Measurements from ENCODE around the gene SP140.
"Not testable (repeated sequence)": the region's sequence is repeated elsewhere in the genome, so short reads cannot be mapped to it uniquely, and the experiment has no call there.

The SP140 gene

GRCh38 chr2:230209422-230210051, 16.0 kb upstream of the SP140 start:
- H3K27me3 ChIP-seq (ENCODE audit: control insufficient read depth, insufficient read depth, low read length) = no peaks in the 10 kb centered on the region
- H3K4me1 ChIP-seq (ENCODE audit: control insufficient read depth, low read depth, low read length) = no peaks in the 10 kb centered on the region
- no peaks in the 10 kb centered on the region for H3K9me3 ChIP-seq (ENCODE audit: control insufficient read depth, low read depth, low read length)
- H3K27ac ChIP-seq (ENCODE audit: low read length) = no peak overlapping the region
- no peak overlapping the region for H3K4me3 ChIP-seq (ENCODE audit: low read length)
- no peaks in the 10 kb centered on the region for H3K36me3 ChIP-seq (ENCODE audit: control insufficient read depth, low read depth, low read length)
- H3K9ac ChIP-seq (ENCODE audit: low read length) = no peak overlapping the region

- H3K36me3 ChIP-seq (ENCODE audit: control insufficient read depth, low read depth, low read length) = no peaks in the 10 kb centered on the region
- no peak overlapping the region for H3K4me3 ChIP-seq (ENCODE audit: low read length)
- no peak overlapping the region for H3K9ac ChIP-seq (ENCODE audit: low read length)
- H3K27me3 ChIP-seq (ENCODE audit: control insufficient read depth, insufficient read depth, low read length) = no peaks in the 10 kb centered on the region
- peaks cover 5% of the 10 kb centered on the region for H3K4me1 ChIP-seq (ENCODE audit: control insufficient read depth, low read depth, low read length)
- H3K27ac ChIP-seq (ENCODE audit: low read length) = no peak overlapping the region
- no peaks in the 10 kb centered on the region for H3K9me3 ChIP-seq (ENCODE audit: control insufficient read depth, low read depth, low read length)
These were observed 9.0 kb upstream of the SP140 start for GRCh38 chr2:230216489-230216888.

GRCh38 chr2:230217424-230217823, 8.1 kb upstream of the SP140 start:
- Histone ChIP-seq H3K9me3 (ENCODE audit: control insufficient read depth, low read depth, low read length) (no peaks in the 10 kb centered on the region), H3K27me3 (ENCODE audit: control insufficient read depth, insufficient read depth, low read length) (no peaks in the 10 kb centered on the region), H3K27ac (ENCODE audit: low read length) (no peak overlapping the region), H3K4me1 (ENCODE audit: control insufficient read depth, low read depth, low read length) (peaks cover 5% of the 10 kb centered on the region), H3K9ac (ENCODE audit: low read length) (no peak overlapping the region), H3K4me3 (ENCODE audit: low read length) (no peak overlapping the region), H3K36me3 (ENCODE audit: control insufficient read depth, low read depth, low read length) (no peaks in the 10 kb centered on the region)

GRCh38 chr2:230218421-230218820, 7.1 kb upstream of the SP140 start:
- H3K9me3 ChIP-seq (ENCODE audit: control insufficient read depth, low read depth, low read length) = no peaks in the 10 kb centered on the region
- no peaks in the 10 kb centered on the region for H3K27me3 ChIP-seq (ENCODE audit: control insufficient read depth, insufficient read depth, low read length)
- H3K27ac ChIP-seq (ENCODE audit: low read length) = no peak overlapping the region
- H3K9ac ChIP-seq (ENCODE audit: low read length) = no peak overlapping the region
- H3K4me1 ChIP-seq (ENCODE audit: control insufficient read depth, low read depth, low read length) = peaks cover 5% of the 10 kb centered on the region
- H3K36me3 ChIP-seq (ENCODE audit: control insufficient read depth, low read depth, low read length) = no peaks in the 10 kb centered on the region
- H3K4me3 ChIP-seq (ENCODE audit: low read length) = no peak overlapping the region

- H3K27me3 ChIP-seq (ENCODE audit: control insufficient read depth, insufficient read depth, low read length) = no peaks in the 10 kb centered on the region
- H3K27ac ChIP-seq (ENCODE audit: low read length) = peak within 1 kb of the TSS; percentile 59
- H3K9me3 ChIP-seq (ENCODE audit: control insufficient read depth, low read depth, low read length) = no peaks in the 10 kb centered on the region
- peaks cover 5% of the 10 kb centered on the region for H3K4me1 ChIP-seq (ENCODE audit: control insufficient read depth, low read depth, low read length)
- no peaks in the 10 kb centered on the region for H3K36me3 ChIP-seq (ENCODE audit: control insufficient read depth, low read depth, low read length)
- H3K4me3 ChIP-seq (ENCODE audit: low read length) = peak within 1 kb of the TSS; percentile 63
- peak within 1 kb of the TSS; percentile 8 for H3K9ac ChIP-seq (ENCODE audit: low read length)
These were observed 5.9 kb upstream of the SP140 start, which contains the start of gene SP110 for GRCh38 chr2:230219419-230220331. Gene SP110, minus strand, starts transcription at chr2:230219984. Its CDS starts 3,057 bp downstream, at chr2:230216927.

- H3K4me3 ChIP-seq (ENCODE audit: low read length) = peak overlapping the region; percentile 63
- H3K4me1 ChIP-seq (ENCODE audit: control insufficient read depth, low read depth, low read length) = peaks cover 5% of the 10 kb centered on the region
- H3K9ac ChIP-seq (ENCODE audit: low read length) = peak overlapping the region; percentile 8
- H3K9me3 ChIP-seq (ENCODE audit: control insufficient read depth, low read depth, low read length) = no peaks in the 10 kb centered on the region
- H3K27me3 ChIP-seq (ENCODE audit: control insufficient read depth, insufficient read depth, low read length) = no peaks in the 10 kb centered on the region
- H3K36me3 ChIP-seq (ENCODE audit: control insufficient read depth, low read depth, low read length) = no peaks in the 10 kb centered on the region
- H3K27ac ChIP-seq (ENCODE audit: low read length) = peak overlapping the region; percentile 59
These were observed 5.1 kb upstream of the SP140 start for GRCh38 chr2:230220347-230220969.

- no peaks in the 10 kb centered on the region for H3K9me3 ChIP-seq (ENCODE audit: control insufficient read depth, low read depth, low read length)
- no peaks in the 10 kb centered on the region for H3K27me3 ChIP-seq (ENCODE audit: control insufficient read depth, insufficient read depth, low read length)
- no peak overlapping the region for H3K4me3 ChIP-seq (ENCODE audit: low read length)
- H3K9ac ChIP-seq (ENCODE audit: low read length) = no peak overlapping the region
- H3K27ac ChIP-seq (ENCODE audit: low read length) = no peak overlapping the region
- peaks cover 5% of the 10 kb centered on the region for H3K4me1 ChIP-seq (ENCODE audit: control insufficient read depth, low read depth, low read length)
- H3K36me3 ChIP-seq (ENCODE audit: control insufficient read depth, low read depth, low read length) = no peaks in the 10 kb centered on the region
These were observed 4.0 kb upstream of the SP140 start for GRCh38 chr2:230221493-230221892.

- H3K4me3 ChIP-seq (ENCODE audit: low read length); H3K9me3 ChIP-seq (ENCODE audit: control insufficient read depth, low read depth, low read length); H3K36me3 ChIP-seq (ENCODE audit: control insufficient read depth, low read depth, low read length); H3K9ac ChIP-seq (ENCODE audit: low read length); H3K27me3 ChIP-seq (ENCODE audit: control insufficient read depth, insufficient read depth, low read length); H3K4me1 ChIP-seq (ENCODE audit: control insufficient read depth, low read depth, low read length); H3K27ac ChIP-seq (ENCODE audit: low read length): not testable (repeated sequence)
These were observed 2.7 kb upstream of the SP140 start for GRCh38 chr2:230222829-230223228.

- no peaks in the 10 kb centered on the region for H3K27me3 ChIP-seq (ENCODE audit: control insufficient read depth, insufficient read depth, low read length)
- H3K9ac ChIP-seq (ENCODE audit: low read length) = no peak overlapping the region
- H3K4me1 ChIP-seq (ENCODE audit: control insufficient read depth, low read depth, low read length) = peaks cover 5% of the 10 kb centered on the region
- H3K36me3 ChIP-seq (ENCODE audit: control insufficient read depth, low read depth, low read length) = no peaks in the 10 kb centered on the region
- H3K4me3 ChIP-seq (ENCODE audit: low read length) = no peak overlapping the region
- no peak overlapping the region for H3K27ac ChIP-seq (ENCODE audit: low read length)
- no peaks in the 10 kb centered on the region for H3K9me3 ChIP-seq (ENCODE audit: control insufficient read depth, low read depth, low read length)
These were observed 1.1 kb upstream of the SP140 start for GRCh38 chr2:230224458-230224857.

GRCh38 chr2:230226051-230226551, 565 bp downstream of the SP140 start:
- H3K27ac ChIP-seq (ENCODE audit: low read length) = no peak overlapping the region
- no peak overlapping the region for H3K4me3 ChIP-seq (ENCODE audit: low read length)
- H3K9me3 ChIP-seq (ENCODE audit: control insufficient read depth, low read depth, low read length) = no peaks in the 10 kb centered on the region
- H3K9ac ChIP-seq (ENCODE audit: low read length) = no peak overlapping the region
- H3K36me3 ChIP-seq (ENCODE audit: control insufficient read depth, low read depth, low read length) = no peaks in the 10 kb centered on the region
- H3K4me1 ChIP-seq (ENCODE audit: control insufficient read depth, low read depth, low read length) = no peaks in the 10 kb centered on the region
- H3K27me3 ChIP-seq (ENCODE audit: control insufficient read depth, insufficient read depth, low read length) = no peaks in the 10 kb centered on the region

GRCh38 chr2:230227216-230227615, 1.7 kb downstream of the SP140 start:
- H3K9me3 ChIP-seq (ENCODE audit: control insufficient read depth, low read depth, low read length) = no peaks in the 10 kb centered on the region
- no peak overlapping the region for H3K27ac ChIP-seq (ENCODE audit: low read length)
- H3K27me3 ChIP-seq (ENCODE audit: control insufficient read depth, insufficient read depth, low read length) = no peaks in the 10 kb centered on the region
- H3K4me3 ChIP-seq (ENCODE audit: low read length) = no peak overlapping the region
- no peaks in the 10 kb centered on the region for H3K4me1 ChIP-seq (ENCODE audit: control insufficient read depth, low read depth, low read length)
- H3K9ac ChIP-seq (ENCODE audit: low read length) = no peak overlapping the region
- H3K36me3 ChIP-seq (ENCODE audit: control insufficient read depth, low read depth, low read length) = no peaks in the 10 kb centered on the region

Data from iPS-18a (cell line).